Measurements from ENCODE around the gene HECTD3.
A peak's percentile ranks its signal among the peaks of the same experiment; 100 is the strongest.
"Not testable (repeated sequence)": the region's sequence is repeated elsewhere in the genome, so short reads cannot be mapped to it uniquely, and the experiment has no call there.

The HECTD3 gene

DNA sequence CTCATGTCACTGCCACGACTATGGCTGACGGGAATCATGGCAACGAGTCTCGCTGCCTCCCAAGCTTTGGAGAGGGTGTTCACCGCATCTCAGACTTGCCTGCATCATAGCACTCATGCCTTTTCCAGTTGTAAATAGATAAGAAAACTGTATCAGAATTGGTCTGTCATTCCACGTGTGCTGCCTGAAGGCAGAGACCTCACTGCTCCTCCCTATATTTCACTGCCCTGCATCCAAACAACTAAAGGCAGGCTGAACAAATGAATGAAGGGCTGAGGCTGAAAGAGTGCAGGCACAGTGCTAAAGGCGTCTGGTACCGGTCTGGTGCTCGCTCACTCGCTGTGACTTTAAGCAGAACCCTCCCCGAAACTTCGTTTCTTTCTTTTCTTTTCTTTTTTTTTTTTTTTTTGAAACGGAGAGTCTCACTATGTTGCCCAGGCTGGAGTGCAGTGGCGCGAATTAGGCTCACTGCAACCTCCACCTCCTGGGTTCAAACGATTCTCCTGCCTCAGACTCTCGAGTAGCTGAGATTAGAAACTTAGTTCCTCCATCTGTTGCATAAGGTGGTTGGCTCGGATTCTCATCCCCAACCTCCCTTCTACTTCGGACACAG, 25.3 kb downstream of the HECTD3 start:
- Mint-ChIP-seq H3K27ac (peak overlapping the region; percentile 91), H3K9me3 (no peaks in the 10 kb centered on the region), H3K27me3 (no peaks in the 10 kb centered on the region), H3K36me3 (ENCODE audit: low read depth) (peaks cover 33% of the 10 kb centered on the region), H3K4me1 (ENCODE audit: low read depth) (peaks cover 26% of the 10 kb centered on the region), H3K4me3 (peak overlapping the region; percentile 94)
- DNase-seq, result no peak

DNA sequence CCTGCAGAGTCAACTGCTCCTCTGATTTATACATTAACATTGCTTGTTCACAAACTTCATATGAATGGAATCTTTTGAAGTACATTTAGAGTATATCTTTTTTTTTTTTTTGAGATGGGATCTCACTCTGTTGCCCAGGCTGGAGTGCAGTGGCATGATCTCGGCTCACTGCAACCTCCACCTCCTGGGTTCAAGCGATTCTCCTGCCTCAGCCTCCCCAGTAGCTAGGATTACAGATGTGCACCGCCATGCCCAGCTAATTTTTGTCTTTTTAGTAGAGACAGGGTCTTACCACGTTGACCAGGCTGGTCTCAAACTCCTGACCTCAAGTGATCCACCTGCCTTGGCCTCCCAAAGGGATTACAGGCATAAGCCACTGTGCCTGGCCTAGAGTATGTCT, 33.8 kb downstream of the HECTD3 start:
- H3K36me3 Mint-ChIP-seq (ENCODE audit: low read depth), result peaks cover 87% of the 10 kb centered on the region

DNA sequence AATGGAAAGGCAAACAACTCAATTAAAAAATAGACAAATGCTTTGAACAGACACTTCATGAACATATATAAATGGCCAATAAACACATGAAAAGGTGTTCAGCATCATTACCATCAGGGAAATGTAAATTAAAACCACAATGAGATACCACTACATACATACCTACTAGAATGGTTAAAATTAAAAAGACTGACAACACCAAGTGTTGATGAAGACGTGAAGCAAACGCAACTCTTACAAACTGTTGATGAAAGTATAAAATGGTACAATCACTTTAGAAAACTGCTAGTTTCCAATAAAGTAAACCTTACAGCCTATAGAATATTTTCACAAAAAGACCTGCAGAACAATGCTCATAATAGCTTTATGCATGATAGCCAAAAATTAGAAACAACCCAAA, 34.9 kb downstream of the HECTD3 start:
- Mint-ChIP-seq H3K27me3 (no peaks in the 10 kb centered on the region), H3K27ac (no peak overlapping the region), H3K36me3 (ENCODE audit: low read depth) (peaks cover 89% of the 10 kb centered on the region), H3K4me1 (ENCODE audit: low read depth) (peaks cover 10% of the 10 kb centered on the region), H3K9me3 (no peaks in the 10 kb centered on the region), H3K4me3 (no peak overlapping the region)
- DNase-seq, result no peak

More for the DNA sequence above, 33.8 kb downstream of the HECTD3 start:
- H3K4me1 Mint-ChIP-seq (ENCODE audit: low read depth), result peaks cover 12% of the 10 kb centered on the region
- H3K27me3 Mint-ChIP-seq, H3K4me3 Mint-ChIP-seq, DNase-seq, H3K9me3 Mint-ChIP-seq, H3K27ac Mint-ChIP-seq: not testable (repeated sequence)

DNA sequence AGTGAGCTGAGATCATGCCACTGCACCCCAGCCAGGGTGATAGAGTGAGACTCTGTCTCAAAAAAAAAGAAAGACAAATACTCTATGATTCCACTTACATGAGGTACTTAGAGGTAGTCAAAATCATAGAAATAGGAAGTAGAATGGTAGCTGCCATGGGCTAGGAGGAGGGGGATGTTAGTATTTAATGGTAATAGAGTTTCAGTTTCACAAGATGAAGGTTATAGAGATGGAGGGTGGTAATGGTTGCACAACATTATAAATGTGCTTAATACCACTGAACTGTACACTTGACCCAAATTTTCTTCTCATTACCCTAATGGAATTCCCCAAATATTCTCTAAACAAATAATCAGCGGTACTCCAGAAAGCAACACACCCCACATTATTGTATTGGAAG, 37.5 kb downstream of the HECTD3 start:
- peaks cover 12% of the 10 kb centered on the region for H3K4me1 Mint-ChIP-seq (ENCODE audit: low read depth)
- DNase-seq, result no peak
- no peaks in the 10 kb centered on the region for H3K27me3 Mint-ChIP-seq
- no peaks in the 10 kb centered on the region for H3K9me3 Mint-ChIP-seq
- H3K27ac Mint-ChIP-seq, result no peak overlapping the region
- H3K4me3 Mint-ChIP-seq, result no peak overlapping the region
- peaks cover 85% of the 10 kb centered on the region for H3K36me3 Mint-ChIP-seq (ENCODE audit: low read depth)

DNA sequence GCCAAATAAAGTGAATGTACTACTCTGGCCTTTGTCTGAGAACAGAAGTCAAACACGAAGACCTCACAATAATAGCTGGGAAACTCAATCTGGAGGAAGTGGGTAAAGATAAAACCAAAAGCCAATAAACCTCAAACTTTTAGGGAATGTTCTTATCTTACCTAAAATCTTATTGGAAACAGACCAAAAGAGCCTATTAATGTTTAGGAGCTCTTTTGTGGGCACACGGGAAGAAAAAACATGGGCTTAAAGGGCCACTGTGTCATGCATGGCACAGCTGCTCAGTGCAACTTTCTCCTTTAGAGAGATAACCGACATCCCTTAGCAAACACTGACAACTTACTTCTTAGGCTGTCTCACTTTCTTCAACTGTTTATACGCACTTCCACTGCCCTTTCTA, 40.8 kb downstream of the HECTD3 start:
- Mint-ChIP-seq H3K27ac (no peak overlapping the region), H3K36me3 (ENCODE audit: low read depth) (peaks cover 70% of the 10 kb centered on the region), H3K4me3 (no peak overlapping the region), H3K4me1 (ENCODE audit: low read depth) (peaks cover 10% of the 10 kb centered on the region), H3K27me3 (no peaks in the 10 kb centered on the region), H3K9me3 (no peaks in the 10 kb centered on the region)
- no peak for DNase-seq

DNA sequence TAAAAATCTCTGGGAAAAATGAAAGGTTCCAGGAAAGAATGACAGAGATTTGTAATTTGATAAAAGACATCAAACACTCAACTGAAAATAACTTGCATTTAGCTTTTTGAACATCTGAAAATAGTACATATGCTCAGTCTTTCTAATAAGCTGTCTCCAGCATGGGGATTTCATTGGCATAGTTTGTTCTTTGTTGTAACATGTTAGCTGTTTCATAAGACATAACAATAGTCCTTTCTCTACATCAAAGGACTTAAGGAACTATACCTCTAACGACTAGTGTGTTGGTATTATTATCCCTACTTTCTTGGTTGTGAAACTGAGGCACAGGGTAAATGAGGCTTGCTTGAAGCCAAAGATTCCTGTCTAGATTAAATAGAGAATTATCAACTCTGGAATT, 46.7 kb downstream of the HECTD3 start:
- no peak overlapping the region for H3K27ac Mint-ChIP-seq
- DNase-seq, result no peak
- no peaks in the 10 kb centered on the region for H3K9me3 Mint-ChIP-seq
- no peak overlapping the region for H3K4me3 Mint-ChIP-seq
- peaks cover 62% of the 10 kb centered on the region for H3K36me3 Mint-ChIP-seq (ENCODE audit: low read depth)
- H3K27me3 Mint-ChIP-seq, result no peaks in the 10 kb centered on the region
- peaks cover 5% of the 10 kb centered on the region for H3K4me1 Mint-ChIP-seq (ENCODE audit: low read depth)

DNA sequence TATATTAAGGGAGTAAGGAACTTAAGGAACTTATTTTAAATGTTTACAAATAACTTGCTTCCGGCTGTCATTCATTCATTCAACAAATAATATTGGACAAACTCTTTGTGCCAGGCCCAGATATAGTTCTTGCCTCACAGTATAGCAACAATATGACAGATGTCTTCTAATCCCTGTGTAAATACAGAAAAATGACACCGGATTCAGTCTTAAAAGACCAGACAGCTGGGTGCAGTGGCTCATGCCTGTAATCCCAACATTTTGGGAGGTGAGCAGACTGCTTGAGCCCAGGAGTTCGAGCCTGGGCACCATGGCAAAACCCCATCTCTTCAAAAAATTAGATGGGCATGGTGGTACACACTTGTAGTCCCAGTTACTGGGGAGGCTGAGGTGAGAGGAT, 48.4 kb downstream of the HECTD3 start:
- H3K4me3 Mint-ChIP-seq, result no peak overlapping the region
- no peaks in the 10 kb centered on the region for H3K27me3 Mint-ChIP-seq
- H3K36me3 Mint-ChIP-seq (ENCODE audit: low read depth), result peaks cover 67% of the 10 kb centered on the region
- H3K27ac Mint-ChIP-seq, result no peak overlapping the region
- peaks cover 2% of the 10 kb centered on the region for H3K4me1 Mint-ChIP-seq (ENCODE audit: low read depth)
- DNase-seq, result no peak
- H3K9me3 Mint-ChIP-seq, result no peaks in the 10 kb centered on the region

DNA sequence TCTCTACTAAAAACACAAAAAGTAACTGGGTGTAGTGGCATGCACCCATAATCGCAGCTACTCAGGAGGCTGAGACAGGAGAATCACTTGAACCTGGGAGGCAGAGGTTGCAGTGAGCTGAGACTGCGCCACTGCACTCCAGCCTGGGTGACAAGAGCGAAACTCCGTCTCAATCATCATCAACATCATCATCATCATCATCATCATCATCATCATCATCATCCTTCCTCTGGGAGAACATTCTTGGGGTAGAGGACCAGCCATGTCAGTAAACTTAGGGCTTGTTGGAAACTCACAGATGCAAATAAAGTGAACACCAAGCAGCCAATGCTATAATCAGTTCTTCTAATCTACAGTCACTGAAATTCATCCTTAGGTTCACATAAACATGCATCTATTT, 49.1 kb downstream of the HECTD3 start:
- not testable (repeated sequence) for H3K27me3 Mint-ChIP-seq; H3K27ac Mint-ChIP-seq; H3K4me3 Mint-ChIP-seq; DNase-seq; H3K9me3 Mint-ChIP-seq; H3K4me1 Mint-ChIP-seq (ENCODE audit: low read depth)
- peaks cover 72% of the 10 kb centered on the region for H3K36me3 Mint-ChIP-seq (ENCODE audit: low read depth)

DNA sequence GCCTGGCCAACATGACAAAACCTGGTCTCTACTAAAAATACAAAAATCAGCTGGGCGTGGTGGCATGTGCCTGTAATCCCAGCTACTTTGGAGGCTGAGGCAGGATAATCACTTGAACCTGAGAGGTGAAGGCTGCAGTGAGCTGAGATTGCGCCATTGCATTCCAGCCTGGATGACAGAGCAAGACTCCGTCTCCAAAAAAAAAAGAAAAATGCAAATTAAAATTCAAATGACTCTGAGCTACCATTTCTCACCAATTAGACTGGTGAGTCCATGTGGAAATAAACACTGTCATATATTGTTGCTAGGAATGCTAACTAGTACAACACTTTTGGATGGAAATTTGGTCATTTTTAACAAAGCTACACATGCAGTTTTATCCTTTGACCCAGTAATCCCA, 53.6 kb downstream of the HECTD3 start:
- not testable (repeated sequence) for H3K9me3 Mint-ChIP-seq; H3K27me3 Mint-ChIP-seq; H3K4me1 Mint-ChIP-seq (ENCODE audit: low read depth); DNase-seq; H3K27ac Mint-ChIP-seq; H3K4me3 Mint-ChIP-seq
- peaks cover 83% of the 10 kb centered on the region for H3K36me3 Mint-ChIP-seq (ENCODE audit: low read depth)

DNA sequence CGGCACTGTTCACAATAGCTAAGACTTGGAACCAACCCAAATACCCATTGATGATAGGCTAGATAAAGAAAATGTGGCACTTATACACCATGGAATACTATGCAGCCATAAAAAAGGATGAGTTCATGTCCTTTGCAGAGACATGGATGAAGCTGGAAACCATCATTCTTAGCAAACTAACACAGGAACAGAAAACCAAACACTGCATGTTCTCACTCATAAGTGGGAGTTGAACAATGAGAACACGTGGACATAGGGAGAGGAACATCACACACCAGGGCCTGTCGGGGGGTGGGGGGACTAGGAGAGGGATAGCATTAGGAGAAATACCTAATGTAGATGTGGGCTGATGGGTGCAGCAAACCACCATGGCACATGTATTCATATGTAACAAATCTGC, 55.0 kb downstream of the HECTD3 start:
- H3K4me3 Mint-ChIP-seq; DNase-seq; H3K9me3 Mint-ChIP-seq; H3K27me3 Mint-ChIP-seq; H3K4me1 Mint-ChIP-seq (ENCODE audit: low read depth): not testable (repeated sequence)
- Mint-ChIP-seq H3K27ac (peak overlapping the region; percentile 14), H3K36me3 (ENCODE audit: low read depth) (peaks cover 73% of the 10 kb centered on the region)
